ENCODE results near the gene OVCH1.
"Not testable (repeated sequence)": the region's sequence is repeated elsewhere in the genome, so short reads cannot be mapped to it uniquely, and the experiment has no call there.

Gene OVCH1

DNA sequence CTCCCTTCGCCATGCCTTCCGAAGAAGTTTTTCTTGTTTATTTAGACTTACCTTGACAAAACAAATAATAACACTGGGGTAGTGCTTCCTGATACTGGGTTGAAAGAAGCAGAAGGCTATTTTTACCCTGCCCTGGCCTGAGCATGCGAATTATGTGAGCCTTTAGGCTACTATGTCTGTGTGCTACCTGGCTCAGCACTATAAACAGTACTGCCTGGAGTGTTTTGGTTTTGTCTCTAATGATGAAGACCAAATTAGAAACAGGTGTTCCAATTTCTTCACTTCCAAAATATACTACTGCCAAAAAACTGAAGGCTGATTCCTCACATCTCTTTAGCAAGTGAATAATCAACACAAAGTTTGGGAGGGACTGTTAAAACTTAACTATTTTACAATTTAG is 7.6 kb upstream of the OVCH1 start:
- no peak for DNase-seq (ENCODE audit: low read depth in 3 of 3)

DNA sequence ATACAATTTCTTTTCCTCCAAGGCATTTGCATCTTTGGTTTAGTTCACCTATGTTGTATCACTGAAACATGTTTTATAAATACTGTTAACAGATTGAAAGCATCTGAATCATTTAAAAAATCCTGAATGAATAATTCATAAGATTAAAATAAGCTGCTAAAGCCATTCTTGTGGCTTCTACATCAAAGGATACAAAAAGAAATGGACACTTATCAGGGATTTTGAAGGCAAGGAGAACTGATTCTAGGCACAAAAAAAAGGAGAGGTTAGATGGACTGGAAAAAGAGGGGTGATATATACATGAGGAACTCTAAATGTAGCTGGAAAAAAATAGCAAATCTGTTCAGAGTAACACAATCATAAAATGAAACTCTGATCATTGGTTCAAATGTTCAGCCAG is 5.8 kb upstream of the OVCH1 start:
- DNase-seq (ENCODE audit: low read depth in 3 of 3), result no peak

DNA sequence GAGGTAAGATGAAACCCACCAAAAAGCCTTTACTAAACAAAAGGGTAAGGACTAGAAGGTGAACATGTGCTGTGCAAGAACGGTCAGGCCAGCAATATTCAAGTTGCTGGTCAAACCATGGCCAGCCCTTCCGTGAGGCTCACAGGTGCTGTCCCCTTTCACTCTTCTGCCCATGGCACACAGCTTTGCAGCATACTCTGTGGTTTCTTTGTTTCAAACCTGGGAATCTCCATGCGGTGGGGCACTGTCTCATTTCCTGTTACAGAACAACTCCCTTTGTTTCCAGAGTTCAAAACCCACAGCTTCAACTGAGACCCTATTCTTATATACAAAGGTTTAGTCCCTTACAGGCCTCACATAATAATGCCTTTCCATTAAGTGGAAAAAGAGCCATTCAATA is 1.7 kb upstream of the OVCH1 start:
- no peak for DNase-seq (ENCODE audit: low read depth in 3 of 3)

DNA sequence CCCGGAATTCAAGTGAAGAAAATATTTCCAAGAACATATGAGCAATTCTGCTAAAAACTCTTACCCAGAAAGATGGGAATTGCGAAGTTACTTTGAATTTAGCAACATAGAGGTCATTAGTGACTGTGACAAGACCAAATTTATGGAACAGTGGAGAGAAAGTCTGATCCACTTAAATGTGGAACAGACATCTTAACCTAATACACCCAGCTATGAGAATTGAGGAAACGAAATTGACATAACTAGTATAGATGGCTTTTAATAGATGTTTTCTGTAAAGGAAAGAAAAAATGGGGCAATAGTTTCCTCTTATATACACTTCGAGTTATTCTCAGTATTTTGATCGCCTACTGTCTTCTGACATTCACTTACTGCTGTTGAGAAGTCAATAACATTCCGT is 4.6 kb downstream of the OVCH1 start:
- no peak for DNase-seq (ENCODE audit: low read depth in 3 of 3)

DNA sequence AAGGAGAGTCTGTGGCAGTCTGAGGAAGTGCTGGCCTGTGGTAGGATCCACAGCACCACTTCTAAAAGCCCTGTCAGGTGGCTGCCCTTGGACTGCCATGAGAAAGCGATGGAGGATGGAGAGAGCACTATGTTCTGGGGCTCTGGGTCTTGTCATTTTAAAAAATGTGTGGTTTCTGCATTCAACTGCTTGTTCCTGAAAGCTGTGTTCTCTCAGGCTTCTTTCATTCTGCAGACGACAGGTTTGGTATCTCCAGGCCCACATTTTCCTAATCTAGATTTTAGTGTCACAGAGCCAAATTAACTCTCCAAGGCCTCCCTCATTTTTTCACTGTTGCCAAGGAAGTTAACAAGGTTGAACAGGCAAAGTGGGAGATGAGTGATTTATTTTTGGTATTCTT is 10.5 kb downstream of the OVCH1 start:
- no peak for DNase-seq (ENCODE audit: low read depth in 3 of 3)

DNA sequence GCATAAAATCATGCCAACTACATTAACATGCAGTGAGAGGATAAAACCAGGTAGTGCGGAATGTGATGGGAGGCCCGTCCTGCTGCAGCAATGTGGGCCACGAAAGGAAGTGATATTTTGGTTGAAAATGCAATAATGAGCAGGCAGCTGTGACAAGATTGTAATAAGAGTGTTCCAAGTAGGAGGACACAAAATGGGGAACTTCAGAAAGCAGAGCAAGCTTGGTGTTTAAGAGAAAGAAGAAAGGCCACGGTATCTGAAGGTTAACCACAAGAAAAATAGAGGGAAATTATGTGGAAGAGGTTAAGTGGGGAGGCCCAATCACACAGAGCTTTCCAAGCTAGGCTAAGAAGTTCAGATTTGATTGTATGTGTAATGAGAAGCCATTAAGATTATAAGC is 34.3 kb downstream of the OVCH1 start:
- DNase-seq (ENCODE audit: low read depth in 3 of 3), result no peak

DNA sequence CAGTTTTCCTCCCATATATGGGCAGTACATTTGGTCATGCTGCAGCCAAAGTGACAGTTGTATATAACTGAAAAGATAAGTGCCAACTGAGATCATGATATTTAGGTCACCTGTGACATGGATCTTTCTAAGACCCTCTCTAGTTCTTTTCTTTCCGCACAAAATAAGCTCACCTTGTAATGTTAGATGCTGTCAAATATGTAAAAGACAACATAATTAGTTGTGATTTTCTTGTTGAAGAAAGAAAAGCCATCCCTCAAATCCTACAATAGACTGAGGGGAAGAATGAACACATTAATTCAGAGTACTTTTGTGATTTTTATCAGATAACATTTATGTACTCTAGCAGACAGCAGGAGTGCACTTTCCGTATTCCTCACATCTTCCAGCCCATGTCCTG is 37.4 kb downstream of the OVCH1 start:
- no peak for DNase-seq (ENCODE audit: low read depth in 3 of 3)

DNA sequence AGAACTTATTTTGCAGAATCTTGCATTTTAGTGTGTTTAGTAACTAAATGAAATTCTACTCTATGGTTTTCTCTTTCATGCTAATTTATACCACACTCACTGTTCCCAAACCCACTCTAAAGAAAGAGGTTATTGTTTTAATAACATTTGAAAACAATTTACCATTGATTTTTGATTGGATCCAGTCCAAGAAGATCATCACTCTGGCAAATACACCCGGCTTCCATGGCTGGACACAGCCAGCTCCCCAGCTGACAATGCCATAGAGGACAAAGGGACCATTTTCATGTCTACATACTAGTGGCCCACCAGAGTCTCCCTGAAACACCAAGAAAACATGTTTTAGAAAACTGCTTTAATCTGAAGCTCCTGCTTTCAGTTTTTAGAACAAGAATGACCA is 42.4 kb downstream of the OVCH1 start:
- DNase-seq (ENCODE audit: low read depth in 3 of 3), result no peak

DNA sequence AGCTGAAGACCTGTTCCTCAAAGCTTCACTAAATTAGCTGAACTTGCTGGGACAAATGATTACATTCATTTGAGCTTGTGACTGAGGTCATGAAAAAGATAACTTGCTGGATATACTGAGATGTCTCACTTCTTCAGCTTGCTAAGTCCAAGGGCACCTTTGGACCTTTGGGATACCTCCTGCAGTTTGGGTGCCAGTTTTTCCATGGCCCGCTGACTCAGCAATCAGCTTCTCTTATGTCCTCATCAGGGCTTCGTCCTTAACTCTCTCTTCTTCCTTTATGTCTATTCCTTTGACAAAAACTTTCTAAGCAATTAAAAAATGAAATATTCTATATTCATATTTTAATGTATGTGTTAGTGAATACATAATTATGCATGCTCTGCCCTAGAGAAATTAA is 45.6 kb downstream of the OVCH1 start:
- DNase-seq (ENCODE audit: low read depth in 3 of 3), result no peak

DNA sequence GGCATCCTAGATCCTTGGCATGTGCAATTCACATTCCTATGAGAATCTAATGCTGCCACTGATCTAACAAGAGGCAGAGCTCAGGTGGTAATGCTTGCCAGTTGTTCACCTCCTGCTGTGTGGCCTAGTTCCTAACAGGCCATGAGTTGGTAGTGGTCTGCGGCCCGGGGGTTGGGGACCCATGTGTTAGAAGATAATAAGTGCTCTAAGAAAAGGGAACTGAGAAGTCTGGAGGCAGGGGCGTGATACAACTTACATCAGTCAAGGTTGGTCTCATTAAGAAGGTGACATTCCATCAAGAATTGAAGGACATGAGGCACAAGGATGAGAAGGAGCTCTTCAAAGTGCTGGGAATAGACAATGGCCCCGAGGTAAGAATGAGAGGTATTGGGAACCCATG is 49.3 kb downstream of the OVCH1 start:
- no peak for DNase-seq (ENCODE audit: low read depth in 3 of 3)

DNA sequence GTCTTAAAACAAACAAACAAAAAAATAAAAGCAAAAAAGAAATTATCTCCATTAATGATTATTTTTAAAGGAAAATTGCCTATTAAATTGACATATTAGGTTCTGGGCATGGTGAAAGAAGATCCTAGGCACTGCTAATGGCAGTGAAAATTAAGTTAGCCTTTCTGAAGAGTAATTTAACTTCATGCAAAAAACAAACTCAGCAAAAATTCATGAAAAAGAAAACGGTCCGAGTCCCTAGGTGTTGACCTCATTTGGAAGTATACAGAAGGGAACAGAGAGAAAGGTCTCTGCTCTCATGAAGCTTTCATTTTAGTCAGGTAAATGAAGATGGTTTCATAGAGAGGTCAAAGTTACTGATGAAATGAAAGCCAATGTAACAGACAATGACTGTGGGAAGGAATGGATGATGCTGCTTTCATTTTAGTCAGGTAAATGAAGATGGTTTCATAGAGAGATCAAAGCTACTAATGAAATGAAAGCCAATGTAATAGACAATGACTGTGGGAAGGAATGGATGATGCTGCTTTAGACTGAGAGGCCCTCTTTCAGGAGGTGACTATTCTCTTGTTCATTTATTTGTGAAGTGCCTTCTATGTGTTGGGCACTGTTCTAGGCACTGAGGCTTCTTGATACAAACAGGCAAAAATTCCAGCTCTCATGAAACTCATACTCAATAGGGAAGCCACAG is 50.1 kb downstream of the OVCH1 start:
- DNase-seq (ENCODE audit: low read depth in 3 of 3), result no peak

DNA sequence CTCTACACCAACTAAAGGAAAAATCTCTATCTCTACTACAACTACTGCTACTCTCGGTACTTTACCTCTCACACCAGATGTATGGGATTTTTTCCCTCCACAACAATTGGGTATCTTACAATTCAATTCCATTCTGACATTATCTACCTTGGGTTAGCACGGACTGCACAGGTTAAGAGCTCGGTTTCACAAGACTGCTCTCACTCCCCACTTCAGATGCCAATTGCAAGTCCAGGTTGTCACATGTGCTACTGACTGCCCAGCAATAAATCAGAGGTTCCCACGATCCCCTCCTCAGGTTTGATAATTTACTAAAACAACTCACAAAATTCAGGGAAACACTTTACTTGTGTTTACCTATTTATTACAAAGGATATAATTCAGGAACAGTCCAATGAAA is 58.0 kb downstream of the OVCH1 start:
- DNase-seq (ENCODE audit: low read depth in 3 of 3), result no peak

DNA sequence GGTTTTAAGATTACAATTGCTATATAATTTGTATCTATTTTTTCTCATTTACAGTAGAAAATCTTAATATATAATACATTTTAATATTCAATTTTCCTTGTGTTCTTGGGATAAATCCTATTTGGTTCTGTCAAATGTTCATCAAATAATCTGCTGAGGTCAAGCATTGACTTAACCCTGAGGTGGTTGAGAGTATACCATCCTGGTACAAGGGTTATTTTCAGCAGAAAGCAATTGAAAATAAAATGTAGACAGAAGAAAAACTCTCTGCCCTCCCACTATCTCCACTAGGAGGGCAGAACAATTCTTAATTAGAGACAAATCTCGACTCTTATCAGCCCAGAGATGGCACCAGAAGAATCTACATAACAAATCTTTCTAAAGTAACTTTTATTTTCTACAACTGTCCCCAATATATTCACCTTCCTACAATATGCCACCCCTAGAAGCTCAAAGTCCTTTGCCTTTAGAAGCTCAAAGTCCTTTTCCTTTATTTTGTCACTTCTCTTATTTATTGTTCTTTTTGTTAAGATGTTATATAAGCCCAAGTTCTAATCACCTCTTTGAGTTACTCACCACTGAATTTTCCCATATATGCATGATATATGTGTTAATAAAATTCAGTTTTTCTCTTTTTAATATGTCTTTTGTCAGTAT is 58.6 kb downstream of the OVCH1 start:
- no peak for DNase-seq (ENCODE audit: low read depth in 3 of 3)

DNA sequence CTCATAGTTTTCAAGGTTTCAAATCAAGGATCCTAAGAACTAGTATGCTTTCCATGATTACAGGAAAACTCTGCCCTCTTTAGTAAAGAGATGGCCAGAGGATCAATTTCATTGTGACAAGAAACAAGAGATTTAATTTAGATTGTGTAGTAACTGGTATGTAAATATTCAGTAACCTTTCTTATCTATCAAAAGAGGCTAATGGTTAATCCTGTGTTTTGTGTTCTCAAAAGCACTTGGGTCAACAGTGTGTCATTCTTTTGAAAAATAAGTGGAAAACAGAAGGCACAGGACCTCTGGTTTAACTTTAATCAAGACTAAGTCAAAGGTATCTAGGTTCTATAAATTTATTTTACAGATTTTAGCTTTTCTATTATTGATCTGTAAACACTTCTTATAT is 59.9 kb downstream of the OVCH1 start:
- DNase-seq (ENCODE audit: low read depth in 3 of 3), result no peak

DNA sequence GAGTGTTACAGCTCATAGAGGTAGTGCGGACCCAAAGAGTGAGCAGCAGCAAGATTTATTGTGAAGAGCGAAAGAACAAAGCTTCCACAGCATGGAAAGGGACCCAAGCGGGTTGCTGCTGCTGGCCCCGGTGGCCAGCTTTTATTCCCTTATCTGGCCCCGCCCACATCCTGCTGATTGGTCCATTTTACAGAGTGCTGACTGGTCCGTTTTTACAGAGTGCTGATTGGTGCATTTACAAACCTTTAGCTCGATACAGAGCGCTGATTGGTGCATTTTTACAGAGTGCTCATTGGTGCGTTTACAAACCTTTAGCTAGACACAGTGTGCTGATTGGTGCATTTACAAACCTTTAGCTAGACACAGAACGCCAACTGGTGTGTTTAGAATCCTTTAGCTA is 60.7 kb downstream of the OVCH1 start:
- not testable (repeated sequence) for DNase-seq (ENCODE audit: low read depth in 3 of 3)

DNA sequence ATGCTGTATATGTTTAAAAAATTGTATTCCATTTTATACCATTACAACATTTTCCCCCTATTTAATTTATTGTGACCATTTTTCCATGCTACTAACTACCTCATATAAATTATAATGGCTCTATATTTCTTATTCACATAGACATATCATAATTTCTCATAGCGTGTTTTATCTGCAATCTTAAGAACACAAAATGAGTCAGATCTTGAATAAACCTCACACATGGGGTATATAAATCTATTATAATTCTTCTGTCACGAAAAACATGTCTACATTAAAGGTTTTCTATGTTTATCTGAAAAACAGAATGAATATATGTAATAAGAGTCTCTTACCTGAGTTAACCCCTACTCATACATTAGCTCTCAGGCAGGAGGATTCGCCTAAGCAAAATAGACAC is 66.0 kb downstream of the OVCH1 start:
- DNase-seq (ENCODE audit: low read depth in 3 of 3), result no peak

DNA sequence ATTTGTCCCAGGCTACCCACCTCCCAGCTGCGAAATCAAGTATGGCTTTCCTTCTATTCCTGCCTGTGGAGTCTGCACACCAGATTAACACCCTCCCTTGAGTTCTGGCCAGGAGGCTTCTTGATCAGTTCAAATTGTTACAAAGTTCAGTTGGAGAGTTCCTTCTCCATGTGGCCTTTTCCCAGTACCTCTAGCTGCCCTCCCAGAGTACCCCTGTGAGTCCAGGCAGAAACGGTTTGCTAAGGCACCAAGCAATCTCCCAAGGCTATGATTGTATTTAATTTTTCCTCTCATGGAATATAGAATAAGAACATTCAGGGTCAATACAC is 66.8 kb downstream of the OVCH1 start:
- DNase-seq (ENCODE audit: low read depth in 3 of 3), result no peak

DNA sequence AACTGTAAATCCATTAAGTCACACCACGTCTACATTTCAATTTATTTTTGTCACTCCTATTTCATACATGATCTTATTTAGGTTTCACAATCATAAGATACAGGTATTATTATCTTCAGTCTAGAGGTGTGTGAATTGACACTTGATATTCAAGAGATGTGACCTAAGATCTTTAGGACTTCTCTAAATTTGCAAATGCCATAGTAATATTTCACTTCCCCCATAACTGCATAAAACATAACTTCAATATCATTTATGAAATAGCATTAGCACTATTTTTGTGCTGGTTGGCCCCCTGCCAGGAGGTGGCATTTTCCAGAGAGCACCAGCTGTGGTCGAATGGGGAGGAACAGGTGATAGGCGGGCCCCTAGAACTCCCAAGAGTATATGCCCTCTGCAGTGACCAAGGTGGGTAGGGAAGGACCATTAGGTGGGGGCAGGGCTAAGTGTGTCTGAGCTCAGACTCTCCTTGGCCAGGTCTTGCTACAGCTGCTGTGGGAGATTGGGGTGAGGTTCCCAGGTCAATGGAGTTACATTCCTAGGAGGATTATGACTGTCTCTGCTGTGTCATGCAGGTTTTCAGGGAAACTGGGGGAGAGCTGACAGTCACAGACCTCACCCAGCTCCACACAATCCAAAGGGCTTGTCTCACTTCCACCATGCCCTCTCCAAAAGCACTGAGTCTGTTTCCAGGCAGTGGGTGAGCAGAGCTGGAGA is 67.3 kb downstream of the OVCH1 start:
- no peak for DNase-seq (ENCODE audit: low read depth in 3 of 3)

DNA sequence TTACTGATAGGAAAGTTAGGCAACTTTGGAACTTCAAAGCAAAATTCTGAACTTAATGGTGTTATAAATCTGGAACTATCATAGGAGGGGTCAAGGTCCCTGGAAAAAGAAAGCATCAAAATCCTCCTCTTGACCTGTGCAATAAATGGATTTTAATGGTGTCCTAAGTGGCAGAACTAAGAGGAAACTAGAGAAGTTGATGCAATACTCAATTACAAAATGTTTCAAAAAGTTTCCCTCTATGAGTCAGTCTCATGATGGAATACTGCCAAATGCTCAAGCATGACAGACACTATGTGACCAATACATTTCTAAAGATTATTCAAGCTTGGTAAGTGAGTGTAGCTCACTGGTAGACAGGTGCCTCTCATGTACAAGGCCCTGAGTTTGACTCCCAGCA is 68.9 kb downstream of the OVCH1 start:
- no peak for DNase-seq (ENCODE audit: low read depth in 3 of 3)

DNA sequence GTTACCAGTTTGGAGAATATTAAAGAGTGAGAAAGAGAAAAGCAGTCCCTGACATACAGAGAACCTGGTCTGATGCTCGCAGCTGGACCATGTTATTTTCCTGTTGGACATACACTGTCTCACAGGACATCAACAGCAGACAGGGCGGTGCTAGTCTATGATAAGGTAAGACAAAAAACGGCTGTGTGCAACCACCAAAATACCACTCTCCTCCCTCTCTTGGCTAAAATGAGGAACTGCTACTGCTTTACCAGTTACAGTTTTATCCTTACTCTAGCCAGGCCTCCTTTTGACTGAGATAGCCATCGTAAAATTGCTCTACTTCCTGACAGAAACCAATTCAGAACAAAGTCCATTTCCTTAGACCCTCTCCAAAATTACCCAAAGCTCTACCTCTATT is 69.5 kb downstream of the OVCH1 start:
- DNase-seq (ENCODE audit: low read depth in 3 of 3), result no peak

DNA sequence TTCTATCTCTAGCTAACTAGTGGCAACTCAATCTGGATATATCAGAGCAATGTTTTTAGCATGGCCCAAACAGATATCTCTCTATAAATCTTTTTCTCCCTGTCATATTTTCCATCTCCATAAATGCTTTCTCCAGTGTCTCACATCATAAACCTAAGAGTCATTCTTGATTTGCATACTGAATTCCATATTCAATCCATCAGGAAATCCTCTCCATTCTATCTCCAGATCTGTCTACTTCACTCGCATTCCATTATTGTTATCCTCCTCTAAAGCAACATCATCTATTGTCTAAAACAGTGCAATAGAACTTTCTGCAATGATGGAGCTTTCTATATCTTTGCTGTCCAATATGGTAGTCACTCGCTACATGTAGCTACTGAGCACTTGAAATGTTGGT is 71.0 kb downstream of the OVCH1 start:
- DNase-seq (ENCODE audit: low read depth in 3 of 3), result no peak

DNA sequence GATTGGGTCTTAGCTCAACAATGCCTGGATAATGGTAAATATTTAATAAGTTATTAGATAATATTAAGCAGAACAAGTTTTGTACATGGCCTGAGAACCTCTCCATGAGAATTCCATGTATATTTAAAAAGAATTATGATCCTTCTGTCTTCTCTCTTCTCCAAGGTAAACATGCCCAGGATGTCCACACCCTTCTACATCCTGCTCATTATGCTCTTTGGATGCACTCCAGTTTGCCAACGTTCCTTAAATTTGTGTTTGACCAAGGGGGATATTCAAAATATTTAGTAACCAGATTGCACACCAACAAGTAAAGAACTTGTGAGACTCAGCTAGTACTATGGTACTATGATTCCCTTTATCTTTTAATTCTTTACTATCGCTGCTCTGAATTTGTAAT is 71.8 kb downstream of the OVCH1 start:
- no peak for DNase-seq (ENCODE audit: low read depth in 3 of 3)

DNA sequence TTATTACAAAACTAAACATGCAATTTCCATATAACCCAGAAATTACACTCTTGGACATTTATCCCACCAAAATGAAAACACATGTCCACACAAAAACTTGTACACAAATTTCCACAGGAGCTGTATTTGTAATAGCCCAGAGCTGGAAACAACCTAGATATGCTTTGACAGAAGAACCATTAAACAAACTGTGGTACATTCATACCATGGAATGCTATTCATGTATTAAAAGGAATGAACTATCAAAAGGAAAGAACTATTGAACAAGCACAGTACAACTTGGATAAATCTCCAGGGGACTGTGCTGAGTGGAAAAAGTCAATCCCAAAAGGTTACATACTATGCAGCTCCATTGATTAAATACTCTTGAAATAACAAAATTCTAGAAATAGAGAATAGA is 80.7 kb downstream of the OVCH1 start:
- DNase-seq (ENCODE audit: low read depth in 3 of 3), result no peak

DNA sequence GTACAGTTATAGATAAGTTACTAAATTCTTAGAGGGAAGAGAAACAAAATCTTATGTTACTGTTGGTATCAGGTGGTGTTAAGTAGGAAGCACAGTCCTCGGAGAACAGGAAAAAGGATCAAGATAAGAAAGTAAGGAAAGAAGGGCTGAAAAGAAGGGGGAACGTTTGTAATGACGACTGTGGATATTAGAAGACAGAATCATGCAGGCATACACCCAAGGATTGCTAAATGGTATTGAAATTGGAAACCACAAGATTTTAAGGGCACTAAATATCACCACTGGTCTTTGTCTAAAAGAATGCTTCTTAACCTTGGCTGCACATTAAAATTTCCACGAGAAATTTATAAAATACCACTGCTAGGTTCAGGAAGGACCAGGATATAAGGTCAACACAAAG is 82.4 kb downstream of the OVCH1 start:
- DNase-seq (ENCODE audit: low read depth in 3 of 3), result no peak

All from stimulated activated CD4-positive, alpha-beta T cell treated with anti-CD3 and anti-CD28 coated beads, TNF-alpha, amount 100 ng/mL, for 24 hours (primary cell).